ENCODE data around the gene KNOP1.

The KNOP1 gene, protein sequence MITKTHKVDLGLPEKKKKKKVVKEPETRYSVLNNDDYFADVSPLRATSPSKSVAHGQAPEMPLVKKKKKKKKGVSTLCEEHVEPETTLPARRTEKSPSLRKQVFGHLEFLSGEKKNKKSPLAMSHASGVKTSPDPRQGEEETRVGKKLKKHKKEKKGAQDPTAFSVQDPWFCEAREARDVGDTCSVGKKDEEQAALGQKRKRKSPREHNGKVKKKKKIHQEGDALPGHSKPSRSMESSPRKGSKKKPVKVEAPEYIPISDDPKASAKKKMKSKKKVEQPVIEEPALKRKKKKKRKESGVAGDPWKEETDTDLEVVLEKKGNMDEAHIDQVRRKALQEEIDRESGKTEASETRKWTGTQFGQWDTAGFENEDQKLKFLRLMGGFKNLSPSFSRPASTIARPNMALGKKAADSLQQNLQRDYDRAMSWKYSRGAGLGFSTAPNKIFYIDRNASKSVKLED

GRCh38 chr16:19717741-19718623, at the start of gene KNOP1, which contains the start of gene IQCK:
Gene KNOP1 (minus strand): TSS chr16:19718227. CDS start chr16:19715035, 3,192 bp downstream.
Gene IQCK (plus strand): TSS chr16:19718271. CDS start chr16:19718307, 36 bp downstream.
- ATAC-seq, result peak; percentile 96
- H3K4me3 Mint-ChIP-seq, result peak within 1 kb of the TSS; percentile 87
- H3K4me1 Mint-ChIP-seq, result peaks cover 25% of the 10 kb centered on the region
- peaks cover 41% of the 10 kb centered on the region for H3K36me3 Mint-ChIP-seq
- DNase-seq (ENCODE audit: low spot score in 2 of 2), result peak; percentile 83 to 93
- H3K27ac Mint-ChIP-seq, result peak within 1 kb of the TSS; percentile 93
- no peaks in the 10 kb centered on the region for H3K9me3 Mint-ChIP-seq

GRCh38 chr16:19767497-19767896, 49.5 kb upstream of the KNOP1 start:
- Mint-ChIP-seq H3K9me3 (peaks cover 3% of the 10 kb centered on the region), H3K27ac (no peak overlapping the region), H3K4me3 (no peak overlapping the region), H3K36me3 (no peaks in the 10 kb centered on the region), H3K4me1 (no peaks in the 10 kb centered on the region)
- ATAC-seq, result no peak
- no peak for DNase-seq (ENCODE audit: low spot score in 2 of 2)

DNA sequence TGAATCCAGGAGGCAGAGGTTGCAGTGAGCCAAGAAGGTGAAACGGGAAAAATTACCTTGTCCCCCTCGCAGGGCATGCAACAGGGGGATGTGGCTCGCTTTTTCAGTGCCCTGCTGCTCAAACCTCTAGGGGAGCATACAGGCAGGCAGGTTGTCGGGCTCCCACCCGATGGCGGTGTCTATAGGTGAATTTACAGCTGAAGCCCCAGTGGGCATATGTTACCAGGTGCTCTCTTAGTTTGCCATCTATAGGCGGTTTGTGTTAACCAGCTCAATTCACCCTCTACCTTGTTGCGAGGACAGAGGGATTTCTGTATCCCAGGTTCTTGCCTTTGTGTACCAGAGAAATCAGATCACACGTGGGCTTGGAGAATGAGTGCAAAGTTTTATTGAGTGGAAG, 49.0 kb upstream of the KNOP1 start:
- Mint-ChIP-seq H3K4me1 (no peaks in the 10 kb centered on the region), H3K27ac (no peak overlapping the region), H3K9me3 (peaks cover 3% of the 10 kb centered on the region), H3K4me3 (no peak overlapping the region), H3K36me3 (no peaks in the 10 kb centered on the region)
- ATAC-seq, result no peak
- no peak for DNase-seq (ENCODE audit: low spot score in 2 of 2)

GRCh38 chr16:19766554-19766884, 48.5 kb upstream of the KNOP1 start:
- no peaks in the 10 kb centered on the region for H3K36me3 Mint-ChIP-seq
- peaks cover 3% of the 10 kb centered on the region for H3K9me3 Mint-ChIP-seq
- DNase-seq (ENCODE audit: low spot score in 2 of 2) (no peak), ATAC-seq (no peak)
- H3K4me1 Mint-ChIP-seq, result no peaks in the 10 kb centered on the region
- no peak overlapping the region for H3K27ac Mint-ChIP-seq
- H3K4me3 Mint-ChIP-seq, result no peak overlapping the region

DNA sequence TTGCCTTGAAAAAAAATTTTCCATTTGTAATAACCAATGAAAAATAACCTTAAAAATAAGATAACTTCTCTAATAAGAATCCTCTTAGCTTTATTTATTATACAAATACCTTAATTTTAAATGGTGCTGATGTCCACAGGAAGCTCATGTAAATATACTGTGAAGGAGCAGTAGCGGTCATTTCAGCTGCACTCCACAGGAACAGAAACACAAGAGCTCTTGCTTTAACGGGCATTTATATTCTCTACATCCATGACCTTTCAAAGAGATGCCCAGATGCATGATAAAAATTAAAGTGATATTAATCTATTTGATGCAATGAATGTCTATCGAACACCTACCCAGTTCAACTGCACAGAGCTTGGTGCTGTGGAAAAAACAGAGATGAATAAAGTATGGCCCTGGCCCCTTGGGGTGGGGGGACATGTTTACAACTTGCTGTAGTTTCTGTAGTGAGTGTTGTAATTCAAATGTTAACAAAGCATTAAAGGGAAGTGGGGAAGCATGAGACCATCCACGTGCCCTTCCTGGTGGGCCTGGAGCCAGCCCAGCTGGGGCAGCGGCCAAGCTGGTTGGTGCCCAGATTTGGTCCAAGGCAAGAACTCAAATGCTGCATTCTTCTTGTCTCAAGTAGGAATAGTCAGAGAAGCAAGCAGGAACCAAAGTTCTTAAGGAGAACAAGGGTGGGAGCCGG, 48.0 kb upstream of the KNOP1 start:
- no peaks in the 10 kb centered on the region for H3K36me3 Mint-ChIP-seq
- H3K4me1 Mint-ChIP-seq, result no peaks in the 10 kb centered on the region
- no peak overlapping the region for H3K4me3 Mint-ChIP-seq
- no peak for ATAC-seq
- H3K9me3 Mint-ChIP-seq, result peaks cover 3% of the 10 kb centered on the region
- no peak for DNase-seq (ENCODE audit: low spot score in 2 of 2)
- no peak overlapping the region for H3K27ac Mint-ChIP-seq

DNA sequence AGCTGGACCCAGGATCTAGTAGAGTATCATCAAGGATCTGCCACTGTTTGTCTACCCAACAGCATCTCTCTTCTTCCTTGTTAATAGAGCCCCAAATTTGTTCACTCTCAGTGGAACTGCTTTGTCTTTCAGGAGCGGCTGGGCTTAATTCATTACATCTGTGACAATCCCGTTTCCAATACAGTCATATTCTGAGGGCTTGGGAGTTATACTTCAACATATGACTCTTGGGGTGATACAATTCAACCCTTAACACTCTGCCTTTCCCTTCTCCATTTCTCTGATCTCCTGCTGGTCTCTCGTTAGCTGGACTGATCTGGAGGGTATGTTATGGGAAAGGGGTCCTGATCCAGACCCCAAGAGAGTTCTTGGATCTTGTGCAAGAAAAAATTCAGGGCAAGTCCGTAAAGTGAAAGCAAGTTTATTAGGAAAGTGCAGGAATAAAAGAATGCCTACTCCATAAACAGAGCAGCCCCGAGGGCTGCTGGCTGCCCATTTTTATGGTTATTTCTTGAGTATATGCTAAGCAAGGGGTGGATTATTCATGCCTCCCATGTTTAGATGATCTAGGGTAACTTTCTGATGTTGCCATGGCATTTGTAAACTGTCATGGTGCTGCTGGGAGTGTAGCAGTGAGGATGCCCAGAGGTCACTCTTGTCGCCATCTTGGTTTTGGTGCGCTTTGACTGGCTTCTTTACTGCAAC, 42.5 kb upstream of the KNOP1 start:
- Mint-ChIP-seq H3K4me3 (no peak overlapping the region), H3K9me3 (no peaks in the 10 kb centered on the region), H3K36me3 (no peaks in the 10 kb centered on the region), H3K4me1 (no peaks in the 10 kb centered on the region), H3K27ac (no peak overlapping the region)
- no peak for ATAC-seq
- DNase-seq (ENCODE audit: low spot score in 2 of 2), result no peak

DNA sequence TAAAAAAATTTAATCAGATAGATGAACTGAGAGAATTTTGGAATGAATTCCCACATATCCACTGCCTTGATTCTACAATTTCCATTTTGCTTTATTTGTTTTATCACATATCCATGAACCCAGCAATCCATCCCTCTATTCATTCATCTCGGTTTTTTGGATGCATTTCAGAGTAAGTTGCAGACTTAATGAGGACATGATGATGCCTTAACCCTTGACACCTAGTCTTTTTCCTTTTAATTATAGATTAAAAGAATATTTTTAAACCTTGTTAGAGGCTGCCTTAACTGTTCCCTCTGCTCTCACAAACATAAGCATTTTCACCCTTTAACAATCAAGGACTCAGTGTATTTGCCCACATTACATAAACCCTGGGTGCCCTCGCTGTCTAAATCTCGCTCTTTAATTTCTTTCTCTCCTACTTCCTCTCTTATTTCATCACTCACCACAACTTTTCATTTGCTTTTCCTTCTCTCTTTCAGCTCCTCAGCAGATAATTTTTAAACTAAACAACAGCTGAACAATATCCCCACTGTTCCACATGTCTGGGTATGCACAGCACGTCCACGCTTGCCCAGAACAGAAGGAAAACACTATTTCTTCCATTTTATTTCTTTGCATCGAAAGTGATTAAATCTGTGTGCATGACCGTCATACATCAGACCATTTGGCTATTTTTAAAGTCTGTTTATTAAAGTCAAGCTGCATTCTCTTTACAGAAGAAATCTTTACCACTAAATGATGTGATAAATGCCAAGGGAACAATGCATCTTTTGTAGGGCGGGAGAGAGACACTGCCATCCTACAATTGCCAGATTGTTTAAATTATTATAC, 40.0 kb upstream of the KNOP1 start:
- no peak for ATAC-seq
- Mint-ChIP-seq H3K4me3 (no peak overlapping the region), H3K36me3 (no peaks in the 10 kb centered on the region), H3K27ac (no peak overlapping the region), H3K9me3 (no peaks in the 10 kb centered on the region), H3K4me1 (no peaks in the 10 kb centered on the region)
- DNase-seq (ENCODE audit: low spot score in 2 of 2), result no peak

DNA sequence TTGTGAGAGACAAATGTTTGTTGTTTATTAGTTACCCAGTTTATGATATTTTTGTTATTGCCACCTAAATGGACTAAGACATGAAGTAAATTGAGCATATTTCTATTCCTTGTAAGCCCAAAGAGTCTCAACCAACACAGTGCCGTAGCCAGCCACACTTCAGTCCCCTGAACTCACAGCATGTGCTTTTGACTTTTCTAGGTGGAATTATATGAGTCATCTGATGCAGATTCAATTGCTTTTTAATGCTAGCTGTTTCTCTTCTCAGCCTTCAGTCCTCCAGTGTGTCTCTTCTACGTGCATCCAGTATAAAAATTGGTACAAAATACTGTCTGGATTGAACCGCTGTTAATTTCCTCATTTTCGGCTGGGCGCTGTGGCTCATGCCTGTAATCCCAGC, 39.0 kb upstream of the KNOP1 start:
- no peaks in the 10 kb centered on the region for H3K9me3 Mint-ChIP-seq

GRCh38 chr16:19755268-19755667, 37.2 kb upstream of the KNOP1 start:
- Mint-ChIP-seq H3K27ac (no peak overlapping the region), H3K9me3 (no peaks in the 10 kb centered on the region), H3K4me1 (no peaks in the 10 kb centered on the region), H3K4me3 (no peak overlapping the region), H3K36me3 (no peaks in the 10 kb centered on the region)
- ATAC-seq (no peak), DNase-seq (ENCODE audit: low spot score in 2 of 2) (no peak)

More for the DNA sequence above, 39.0 kb upstream of the KNOP1 start:
- no peaks in the 10 kb centered on the region for H3K36me3 Mint-ChIP-seq
- no peak overlapping the region for H3K4me3 Mint-ChIP-seq
- no peaks in the 10 kb centered on the region for H3K4me1 Mint-ChIP-seq
- ATAC-seq (no peak), DNase-seq (ENCODE audit: low spot score in 2 of 2) (no peak)
- no peak overlapping the region for H3K27ac Mint-ChIP-seq

DNA sequence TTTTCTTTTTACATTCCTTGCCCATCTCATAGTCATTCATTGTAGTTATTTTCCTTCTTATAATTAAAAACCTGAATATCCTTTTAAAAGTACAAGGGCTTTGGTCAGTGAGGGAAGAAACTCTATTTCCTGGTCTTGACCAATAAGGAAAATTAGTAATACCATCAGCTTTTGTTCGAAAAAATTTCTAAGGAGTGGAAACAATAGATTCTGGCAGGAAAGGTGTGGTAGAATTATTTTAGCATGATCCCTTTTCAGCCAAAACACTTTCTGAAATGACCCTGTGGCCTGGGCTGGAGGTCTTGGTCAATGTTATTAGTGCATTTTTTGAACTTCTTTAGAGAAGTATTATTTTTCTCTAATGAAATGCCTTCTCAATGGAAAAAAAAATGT, 36.6 kb upstream of the KNOP1 start:
- H3K36me3 Mint-ChIP-seq, result no peaks in the 10 kb centered on the region
- ATAC-seq (no peak), DNase-seq (ENCODE audit: low spot score in 2 of 2) (no peak)
- no peak overlapping the region for H3K4me3 Mint-ChIP-seq
- H3K27ac Mint-ChIP-seq, result no peak overlapping the region
- no peaks in the 10 kb centered on the region for H3K9me3 Mint-ChIP-seq
- no peaks in the 10 kb centered on the region for H3K4me1 Mint-ChIP-seq

DNA sequence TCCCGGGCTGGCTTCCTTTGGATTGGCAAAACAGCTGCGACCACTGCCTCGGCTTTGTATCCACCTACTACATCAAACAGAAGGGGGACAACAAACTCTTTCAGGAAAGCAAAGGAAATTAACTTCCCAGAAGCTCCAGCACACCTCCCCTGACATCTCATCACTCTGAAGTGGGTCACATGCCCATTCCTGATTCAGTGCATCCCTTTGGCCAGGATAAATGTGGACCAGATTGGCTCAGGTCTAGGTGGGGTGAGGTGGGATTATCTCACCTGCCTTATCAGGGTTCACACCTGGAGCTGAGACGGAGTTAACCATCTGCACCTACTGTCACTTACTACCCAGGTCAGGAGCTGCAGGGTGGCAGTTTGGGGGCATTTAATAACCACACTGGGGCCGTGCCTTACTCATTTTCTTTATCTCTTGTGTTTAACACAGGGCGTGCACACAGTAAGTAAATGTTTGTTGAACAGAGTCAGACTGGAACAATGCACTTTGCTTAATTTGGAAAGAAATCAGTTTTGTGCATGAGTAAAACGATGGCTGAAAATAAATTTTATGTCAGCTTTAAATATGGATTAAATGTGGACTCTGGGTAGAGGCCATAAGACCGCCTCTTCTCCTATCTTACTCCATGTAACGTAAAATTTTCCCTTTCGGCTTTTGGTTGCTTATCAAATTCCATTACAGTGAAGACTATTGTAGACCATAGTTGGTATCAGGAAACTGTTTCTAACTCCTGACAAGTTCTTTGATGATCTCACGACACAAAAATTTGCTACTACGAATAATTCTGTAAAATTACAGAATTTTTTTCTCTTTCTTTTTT, 36.0 kb upstream of the KNOP1 start:
- no peaks in the 10 kb centered on the region for H3K36me3 Mint-ChIP-seq
- no peak overlapping the region for H3K27ac Mint-ChIP-seq
- ATAC-seq (no peak), DNase-seq (ENCODE audit: low spot score in 2 of 2) (no peak)
- H3K4me3 Mint-ChIP-seq, result no peak overlapping the region
- H3K4me1 Mint-ChIP-seq, result no peaks in the 10 kb centered on the region
- H3K9me3 Mint-ChIP-seq, result no peaks in the 10 kb centered on the region

- no peaks in the 10 kb centered on the region for H3K9me3 Mint-ChIP-seq
- no peak for DNase-seq (ENCODE audit: low spot score in 2 of 2)
- no peaks in the 10 kb centered on the region for H3K36me3 Mint-ChIP-seq
- H3K4me3 Mint-ChIP-seq, result no peak overlapping the region
- no peak overlapping the region for H3K27ac Mint-ChIP-seq
- H3K4me1 Mint-ChIP-seq, result no peaks in the 10 kb centered on the region
- ATAC-seq, result no peak
These were observed 33.7 kb upstream of the KNOP1 start for GRCh38 chr16:19751478-19752385.

All from stimulated activated effector memory CD8-positive, alpha-beta T cell treated with anti-CD3 and anti-CD28 coated beads, Interleukin-12 subunit alpha, Interleukin-12 subunit beta, amount 100 ng/mL, for 72 hours (primary cell).